Stimulated activated CD8-positive, alpha-beta memory T cell treated with anti-CD3 and anti-CD28 coated beads, Interleukin-12 subunit alpha, Interleukin-12 subunit beta, amount 100 ng/mL, for 24 hours (primary cell): ENCODE data around the gene KCNK10.

Source experiments
- DNase-seq: peaks from one replicate; pipeline ENCODE4 v3.0.0-alpha.2; 2020; ENCODE audit errors: extremely low read depth

The KCNK10 gene, protein sequence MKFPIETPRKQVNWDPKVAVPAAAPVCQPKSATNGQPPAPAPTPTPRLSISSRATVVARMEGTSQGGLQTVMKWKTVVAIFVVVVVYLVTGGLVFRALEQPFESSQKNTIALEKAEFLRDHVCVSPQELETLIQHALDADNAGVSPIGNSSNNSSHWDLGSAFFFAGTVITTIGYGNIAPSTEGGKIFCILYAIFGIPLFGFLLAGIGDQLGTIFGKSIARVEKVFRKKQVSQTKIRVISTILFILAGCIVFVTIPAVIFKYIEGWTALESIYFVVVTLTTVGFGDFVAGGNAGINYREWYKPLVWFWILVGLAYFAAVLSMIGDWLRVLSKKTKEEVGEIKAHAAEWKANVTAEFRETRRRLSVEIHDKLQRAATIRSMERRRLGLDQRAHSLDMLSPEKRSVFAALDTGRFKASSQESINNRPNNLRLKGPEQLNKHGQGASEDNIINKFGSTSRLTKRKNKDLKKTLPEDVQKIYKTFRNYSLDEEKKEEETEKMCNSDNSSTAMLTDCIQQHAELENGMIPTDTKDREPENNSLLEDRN

DNA sequence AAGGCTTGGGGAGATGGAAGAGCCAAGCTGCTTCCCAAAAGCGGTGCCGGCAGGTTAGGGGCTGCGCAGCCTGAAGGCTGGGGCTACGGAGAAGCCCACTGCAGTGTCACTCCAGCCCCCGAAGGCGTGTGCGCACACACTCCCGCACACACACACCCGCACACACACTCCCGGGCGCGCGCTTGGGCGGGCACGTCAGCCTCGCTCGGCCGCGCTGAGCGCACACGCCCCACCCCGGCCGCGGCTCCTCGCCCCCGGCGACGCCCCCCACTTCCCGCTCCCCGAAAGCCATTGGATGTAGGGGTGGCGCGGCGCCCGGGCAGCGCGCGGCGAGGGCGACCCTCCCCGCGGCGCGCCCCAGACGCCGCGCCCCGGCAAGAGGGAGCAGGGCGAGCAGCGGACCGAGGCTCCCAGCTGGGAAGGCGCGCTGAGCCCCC is at the start of gene KCNK10:
Gene KCNK10, minus strand, starts transcription at position 184 of the 437 bp plus-strand sequence. CDS start 471 bp downstream, outside the sequence.
- DNase-seq, result no peak

DNA sequence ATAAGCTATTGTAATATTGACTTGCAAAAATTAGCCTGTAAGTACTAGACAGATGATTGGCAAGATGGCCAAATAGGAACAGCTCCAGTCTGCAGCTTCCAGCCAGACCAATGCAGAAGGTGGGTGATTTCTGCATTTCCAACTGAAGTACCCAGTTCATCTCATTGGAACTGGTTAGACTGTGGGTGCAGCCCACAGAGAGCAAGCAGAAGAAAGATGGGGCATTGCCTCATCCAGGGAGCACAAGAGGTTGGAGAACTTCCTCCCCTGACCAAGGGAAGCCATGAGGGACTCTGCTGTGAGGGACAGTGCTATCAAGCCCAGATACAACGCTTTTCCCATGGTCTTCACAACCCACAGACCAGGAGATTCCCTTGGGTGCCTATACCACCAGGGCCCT is 46.4 kb upstream of the KCNK10 start:
- no peak for DNase-seq

DNA sequence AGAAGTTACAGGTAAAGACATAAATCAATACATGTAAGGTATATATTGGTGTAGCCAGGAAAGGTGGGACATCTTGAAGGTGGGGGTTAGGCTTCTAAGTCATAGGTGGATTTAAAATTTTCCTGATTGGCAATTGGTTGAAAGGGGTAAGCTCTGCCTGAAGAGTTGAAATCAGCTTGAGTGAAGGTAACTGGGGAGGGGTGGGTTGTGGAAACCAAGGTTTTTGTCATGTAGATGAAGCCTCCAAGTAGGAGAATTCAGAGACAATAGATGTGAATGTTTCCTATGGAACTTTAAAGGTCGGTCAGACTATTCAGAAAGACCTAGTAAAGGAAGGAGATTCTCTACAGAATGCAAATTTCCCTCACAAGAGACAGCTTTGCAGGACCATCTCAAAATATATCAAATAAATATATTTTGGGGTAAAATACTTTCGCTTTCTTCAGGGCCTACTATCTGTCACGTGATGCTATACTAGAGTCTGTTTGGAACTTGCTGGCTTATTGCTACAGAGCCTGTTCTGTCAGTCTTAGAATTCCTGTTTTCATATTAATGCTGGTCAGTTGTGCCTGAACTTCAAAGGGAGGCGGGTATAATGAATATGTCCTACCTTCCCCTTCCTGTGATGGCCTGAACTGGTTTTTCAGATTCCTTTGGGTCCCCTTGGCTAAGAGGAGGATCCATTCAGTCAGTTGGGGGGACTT is 41.8 kb upstream of the KCNK10 start:
- no peak for DNase-seq

DNA sequence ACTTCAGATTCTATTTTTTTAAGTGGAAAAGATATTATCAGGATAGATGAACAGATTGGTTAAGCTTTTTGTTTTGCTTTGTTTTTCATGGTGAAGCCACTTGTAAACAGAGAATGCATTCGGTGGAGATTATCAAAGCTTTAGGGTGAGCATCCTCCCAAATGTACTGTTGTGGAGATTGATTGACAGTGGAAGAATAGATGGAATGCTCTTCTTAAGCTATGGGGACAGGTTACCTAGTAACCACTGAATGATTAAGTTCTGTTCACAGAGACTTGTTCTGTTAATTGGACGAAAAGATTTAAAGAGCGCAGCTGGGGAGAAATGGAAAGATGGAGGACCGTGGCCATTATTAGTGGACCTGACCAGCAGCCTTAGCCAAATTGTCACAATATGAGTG is 40.6 kb upstream of the KCNK10 start:
- no peak for DNase-seq

DNA sequence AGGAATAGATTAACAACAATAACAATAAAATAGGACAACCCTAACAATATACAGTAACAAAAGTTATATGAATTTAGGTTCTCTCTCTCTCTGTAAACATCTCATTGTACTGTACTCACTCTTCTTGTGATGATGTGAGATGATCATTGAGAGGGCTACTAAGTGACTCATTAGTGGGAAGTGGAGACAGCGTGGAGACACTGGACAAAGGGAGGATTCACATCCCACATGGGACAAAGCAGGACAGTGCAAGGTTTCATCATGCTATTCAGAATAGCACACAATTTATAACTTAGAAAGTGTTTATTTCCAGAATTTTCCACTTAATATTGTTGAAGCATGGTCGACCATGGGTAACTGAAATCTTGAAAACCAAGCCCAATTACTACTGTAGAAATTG is 36.4 kb upstream of the KCNK10 start:
- DNase-seq, result no peak

DNA sequence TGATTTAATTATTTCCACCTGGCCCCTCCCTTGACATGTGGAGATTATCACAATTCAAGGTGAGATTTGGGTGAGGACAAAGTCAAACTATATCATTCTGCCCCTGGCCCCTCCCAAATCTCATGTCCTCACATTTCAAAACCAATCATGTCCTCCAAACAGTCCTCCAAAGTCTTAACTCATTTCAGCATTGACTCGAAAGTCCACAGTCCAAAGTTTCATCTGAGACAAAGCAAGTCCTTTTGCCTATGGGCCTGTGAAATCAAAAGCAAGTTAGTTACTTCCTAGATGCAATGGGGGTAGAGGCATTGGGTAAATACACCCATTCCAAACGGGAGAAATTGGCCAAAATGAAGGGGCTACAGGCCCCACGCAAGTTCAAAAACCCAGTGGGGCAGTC is 31.3 kb upstream of the KCNK10 start:
- DNase-seq, result no peak

DNA sequence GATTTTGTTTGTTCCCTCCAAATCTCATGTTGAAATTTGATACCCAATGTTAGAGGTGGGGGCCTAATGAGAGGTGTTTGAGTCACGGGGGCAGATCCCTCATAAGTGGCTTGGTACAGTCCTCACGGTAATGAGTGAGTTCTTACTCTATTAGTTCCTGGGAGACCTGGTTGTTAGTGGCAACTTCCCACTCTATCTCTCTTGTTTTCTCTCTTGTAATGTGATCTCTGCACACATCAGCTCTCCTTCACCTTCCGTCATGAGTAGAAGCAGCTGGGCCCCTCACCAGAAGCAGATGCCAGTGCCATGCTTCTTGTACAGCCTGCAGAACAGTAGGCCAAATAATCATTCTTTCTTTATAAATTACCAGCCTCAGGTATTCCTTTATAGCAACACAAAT is 29.6 kb upstream of the KCNK10 start:
- DNase-seq, result no peak

DNA sequence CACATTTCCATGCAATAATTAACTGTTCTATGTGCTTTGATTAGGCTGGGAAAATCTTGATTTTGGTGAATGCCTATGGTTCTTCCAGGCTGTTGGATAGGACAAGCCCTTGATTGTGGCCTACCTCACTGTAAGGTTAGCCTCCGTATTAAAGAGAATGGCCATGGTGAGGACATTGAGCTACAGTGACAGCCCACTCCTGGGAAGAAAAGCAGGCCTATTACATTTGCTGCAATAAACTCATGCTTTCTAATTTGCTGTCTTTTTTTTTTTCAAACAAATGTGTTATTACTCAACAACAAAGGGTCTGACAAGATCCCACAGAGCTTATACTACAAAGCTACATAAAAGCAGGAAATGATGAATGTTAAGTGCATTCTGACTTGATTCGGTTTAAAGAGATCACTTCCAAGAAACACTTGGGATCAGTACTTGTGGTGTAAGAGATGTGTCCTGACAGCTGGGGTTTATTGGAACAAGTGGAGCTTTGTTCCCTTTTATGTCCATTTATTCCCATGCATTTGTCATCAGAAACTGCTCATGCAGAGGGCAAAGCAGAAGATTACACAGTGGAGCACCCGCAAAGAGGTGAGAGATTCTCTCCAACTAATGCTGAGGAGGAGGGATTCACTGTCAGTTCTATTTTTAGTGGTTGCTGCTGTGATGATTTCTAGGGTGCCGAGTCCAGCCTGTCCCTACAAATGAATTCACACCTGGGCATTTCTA is 29.1 kb upstream of the KCNK10 start:
- no peak for DNase-seq

DNA sequence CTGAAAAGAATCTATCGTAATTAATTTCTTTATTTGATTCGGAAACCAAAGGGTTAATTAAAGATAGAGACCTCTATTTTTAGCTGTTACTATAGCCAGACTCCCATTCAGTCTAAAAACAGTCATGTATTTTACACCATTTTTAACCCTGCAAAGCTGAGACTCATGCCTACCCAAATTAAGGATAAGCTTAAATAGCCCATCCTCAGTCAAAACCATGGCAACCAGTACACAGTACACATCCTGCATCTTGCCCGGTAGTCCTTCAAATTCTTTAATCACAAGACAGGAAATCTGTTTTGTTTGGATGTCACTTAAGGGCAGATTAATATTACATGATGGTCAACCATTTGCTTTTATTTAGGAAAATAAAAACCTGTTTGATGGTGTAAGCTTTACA is 25.5 kb upstream of the KCNK10 start:
- DNase-seq, result no peak

DNA sequence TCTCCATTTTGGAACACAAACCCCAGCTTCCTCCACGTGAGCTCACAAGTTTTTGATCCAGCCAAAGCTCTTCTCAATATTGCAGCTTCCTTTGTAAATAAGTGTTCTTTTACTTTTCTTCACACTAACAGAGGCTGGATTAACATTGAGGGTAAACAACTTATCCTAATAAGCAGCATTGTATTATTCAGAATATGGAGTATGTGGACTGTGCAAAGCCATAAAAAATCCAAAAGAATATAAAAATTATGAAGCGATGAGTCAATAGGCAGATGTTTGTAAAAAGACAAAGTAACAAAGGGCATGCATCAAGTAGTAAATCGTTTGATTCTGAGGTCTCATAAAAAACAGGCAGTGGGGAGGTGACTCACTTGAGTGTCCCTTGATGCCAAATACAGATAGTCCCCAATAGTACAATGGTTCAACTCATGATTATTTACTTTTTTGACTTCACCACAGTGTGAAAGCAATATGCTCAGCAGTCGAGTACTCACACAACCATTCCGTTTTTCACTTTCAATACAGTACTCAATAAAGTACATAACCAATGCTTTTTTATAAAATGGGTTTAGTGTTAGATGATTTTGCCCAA is 23.1 kb upstream of the KCNK10 start:
- DNase-seq, result no peak

DNA sequence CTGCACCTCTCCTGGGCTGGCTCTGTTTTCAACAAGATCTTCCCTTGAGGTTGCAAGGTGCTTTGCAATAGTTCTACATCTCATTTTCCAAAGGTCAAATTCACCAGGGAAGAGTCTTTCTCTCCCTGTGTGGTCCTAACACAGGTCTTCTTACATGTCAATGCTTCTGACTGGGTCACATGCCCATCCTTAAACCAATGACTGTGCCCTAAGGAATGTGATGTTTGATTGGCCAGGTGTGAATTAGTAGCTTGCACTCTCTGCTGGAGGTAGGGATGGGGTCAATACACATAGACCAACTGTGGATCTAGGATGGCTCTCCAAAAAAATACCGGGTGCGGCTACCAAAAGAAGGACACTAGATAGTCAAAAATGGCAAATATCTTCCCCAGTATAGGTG is 19.9 kb upstream of the KCNK10 start:
- DNase-seq, result no peak

DNA sequence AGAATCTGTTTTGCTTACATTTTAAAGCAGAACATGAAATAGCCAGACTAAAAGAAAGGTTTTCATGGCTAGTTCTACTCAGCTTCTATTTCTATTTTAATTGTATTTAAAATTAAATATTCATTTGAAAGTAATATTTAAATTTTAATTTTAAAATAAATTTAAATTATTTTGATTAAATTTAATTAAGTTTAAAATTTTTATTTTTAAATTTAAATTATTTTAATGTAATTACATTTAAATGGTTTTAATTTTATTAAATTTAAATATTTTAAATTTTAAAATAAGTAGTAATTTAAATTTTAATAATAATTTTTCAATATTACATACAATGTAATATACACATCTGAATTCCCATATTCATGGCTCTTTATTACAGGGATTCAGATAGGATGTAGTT is 17.3 kb upstream of the KCNK10 start:
- no peak for DNase-seq

DNA sequence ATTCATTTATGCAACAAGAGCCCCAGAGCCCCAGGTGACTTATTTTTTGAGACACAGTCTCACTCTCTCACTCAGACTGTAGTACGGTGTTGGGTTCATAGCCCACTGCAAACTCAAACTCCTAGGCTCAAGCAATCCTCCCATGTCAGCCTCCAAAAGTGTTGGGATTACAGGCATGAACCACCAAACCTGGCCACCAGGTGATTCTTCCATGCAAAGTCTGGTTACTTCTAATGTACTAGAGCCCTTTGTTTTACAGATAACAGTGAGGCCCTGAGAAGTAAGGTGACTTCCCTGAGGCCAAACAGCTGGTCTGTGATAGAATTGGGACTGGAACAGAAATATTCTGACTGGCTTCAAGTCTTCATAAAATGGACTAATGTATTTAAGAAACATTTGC is 10.0 kb upstream of the KCNK10 start:
- DNase-seq, result no peak

DNA sequence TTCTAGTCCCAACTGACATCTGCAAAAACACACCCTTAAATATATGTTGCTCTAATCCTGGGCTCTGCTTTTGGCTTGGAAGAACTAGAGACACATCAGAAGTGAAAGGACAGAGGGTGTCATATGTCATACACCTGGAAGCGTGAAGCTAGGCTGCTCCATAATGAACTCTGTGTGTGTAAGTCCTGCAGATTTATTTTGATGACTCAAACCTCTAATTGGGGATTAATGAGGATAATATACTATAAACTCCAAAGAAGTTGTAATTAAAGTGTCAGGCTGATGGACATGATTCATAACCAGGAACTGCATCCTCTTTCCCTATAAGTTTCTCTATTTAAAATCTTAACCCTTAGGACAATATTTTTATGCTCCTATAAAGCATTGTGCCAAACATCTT is 4.4 kb upstream of the KCNK10 start:
- no peak for DNase-seq

DNA sequence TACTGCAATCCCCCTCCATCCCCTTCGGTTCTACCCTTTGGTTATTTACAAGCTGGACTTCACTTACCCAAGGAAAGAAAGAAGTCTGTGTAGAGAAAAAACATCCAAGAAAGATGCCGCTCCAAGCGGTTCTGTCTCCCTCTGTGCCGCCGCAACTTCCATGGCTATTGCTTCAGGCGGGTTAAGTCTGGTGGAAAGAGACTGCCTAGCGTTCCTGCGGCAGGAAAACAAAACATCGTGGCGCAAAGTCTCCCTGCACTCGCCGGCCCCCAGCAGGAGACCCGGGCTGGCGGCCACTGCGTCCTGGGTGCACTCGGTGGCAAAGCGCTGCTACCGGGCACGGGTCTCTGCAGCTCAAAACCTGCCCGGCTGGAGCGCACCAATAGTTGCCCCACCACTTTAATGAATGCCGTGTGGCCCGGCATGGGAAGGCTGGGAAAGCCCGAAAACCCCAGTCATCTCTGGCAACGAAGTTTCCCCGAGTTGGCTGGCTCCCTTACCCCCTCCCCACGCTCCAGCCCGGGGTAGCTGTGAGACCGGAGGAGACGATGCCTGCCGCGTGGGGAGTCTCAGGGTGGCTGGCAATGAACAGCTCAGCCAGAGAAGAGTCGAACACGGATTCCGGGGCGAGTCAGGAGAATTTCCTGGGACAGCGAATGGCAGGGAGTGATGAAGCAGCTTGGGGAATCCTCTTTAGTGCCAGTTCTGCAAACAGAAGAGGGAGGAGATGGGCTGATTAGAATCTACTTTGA is 3.5 kb upstream of the KCNK10 start:
- DNase-seq, result no peak

DNA sequence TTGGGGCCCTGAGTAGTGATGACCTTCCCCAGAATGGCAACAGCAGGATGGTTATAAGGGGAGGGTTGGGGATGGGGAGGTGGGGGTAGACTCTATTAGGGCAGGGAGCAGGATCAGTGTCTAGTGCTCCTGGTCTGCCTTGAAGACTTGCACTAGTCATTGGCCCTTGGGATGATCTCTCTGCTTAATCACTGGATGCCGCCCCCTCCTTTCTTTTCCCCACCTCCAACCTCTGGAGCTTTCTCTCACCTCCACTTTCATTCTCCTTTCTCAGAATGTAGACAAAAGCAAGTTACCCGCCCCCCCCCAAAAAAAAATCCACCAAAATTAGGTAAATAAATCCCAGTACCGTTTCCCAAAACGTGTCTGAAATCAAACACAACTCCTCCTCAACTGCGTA is 2.8 kb upstream of the KCNK10 start:
- DNase-seq, result no peak

DNA sequence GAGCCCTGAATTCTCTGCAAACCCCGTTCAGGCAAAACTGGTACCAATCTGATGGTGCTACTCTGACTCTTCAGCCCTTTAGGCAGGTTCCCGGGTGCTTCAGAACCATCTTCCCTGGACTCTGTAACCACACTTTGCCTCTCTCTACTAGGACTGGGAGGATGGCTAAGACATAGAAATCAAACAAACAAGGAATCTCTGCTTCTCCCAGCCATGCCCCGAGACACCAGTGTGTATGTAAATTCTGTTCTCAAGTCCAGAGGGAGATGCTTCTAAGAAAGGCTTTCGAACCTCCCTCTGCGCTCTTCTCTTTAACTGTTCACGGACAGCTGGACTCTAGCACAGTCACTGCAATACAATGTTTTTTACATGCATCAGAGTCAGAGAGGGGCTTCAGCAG is 1.9 kb upstream of the KCNK10 start:
- no peak for DNase-seq

DNA sequence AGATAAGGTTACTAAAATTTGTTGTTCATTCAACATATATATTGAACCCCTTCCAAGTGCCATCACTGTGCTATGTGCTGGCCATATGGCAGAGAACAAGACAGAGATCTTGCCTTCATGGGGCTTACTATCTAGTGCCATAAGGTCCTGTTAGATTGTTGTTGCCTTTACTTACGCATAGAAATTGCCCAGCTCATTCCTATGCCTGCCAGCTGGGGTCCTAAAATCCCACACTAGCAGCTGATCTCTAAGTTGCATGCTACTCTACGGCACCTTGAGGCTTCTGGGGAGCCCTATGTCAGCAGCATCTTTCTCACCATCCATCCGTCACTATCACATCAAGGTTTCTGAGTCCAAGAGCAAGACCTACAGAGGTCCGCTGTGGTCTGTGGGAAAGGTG is 1.4 kb upstream of the KCNK10 start:
- DNase-seq, result no peak

DNA sequence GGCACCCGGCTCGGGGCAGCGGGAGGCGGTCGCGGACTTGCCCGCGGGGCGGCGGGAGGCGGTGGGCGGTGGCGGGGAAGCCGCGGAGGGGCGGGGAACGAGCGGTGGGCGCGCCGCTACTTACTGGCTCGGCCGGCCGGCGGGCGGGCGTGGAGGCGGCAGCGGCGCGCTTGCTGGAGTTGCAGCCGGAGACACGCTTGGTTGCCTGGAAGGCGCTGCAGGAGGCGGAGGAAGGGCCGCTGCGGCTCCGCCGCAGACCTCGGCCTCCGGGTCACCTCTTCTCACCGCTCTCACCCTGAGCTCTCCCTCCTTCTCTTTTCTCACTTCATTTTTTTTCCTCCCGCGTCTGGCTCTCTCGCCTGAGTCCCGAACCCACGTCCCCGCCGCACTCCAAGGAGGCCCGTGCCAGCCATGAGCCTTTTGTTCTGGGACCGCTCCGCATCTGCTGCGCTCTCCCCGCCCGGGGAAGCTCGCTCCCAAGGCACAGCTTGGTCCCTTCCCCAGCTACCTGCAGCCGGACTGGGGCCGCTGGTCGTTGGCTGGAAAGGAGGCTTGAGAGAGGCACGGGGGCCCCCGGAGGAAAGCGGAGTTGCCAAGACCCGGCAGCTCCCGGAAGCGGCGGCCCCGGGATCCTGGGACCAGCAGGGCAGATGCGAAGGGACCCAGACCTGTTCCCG is 592 bp upstream of the KCNK10 start:
- DNase-seq, result no peak

DNA sequence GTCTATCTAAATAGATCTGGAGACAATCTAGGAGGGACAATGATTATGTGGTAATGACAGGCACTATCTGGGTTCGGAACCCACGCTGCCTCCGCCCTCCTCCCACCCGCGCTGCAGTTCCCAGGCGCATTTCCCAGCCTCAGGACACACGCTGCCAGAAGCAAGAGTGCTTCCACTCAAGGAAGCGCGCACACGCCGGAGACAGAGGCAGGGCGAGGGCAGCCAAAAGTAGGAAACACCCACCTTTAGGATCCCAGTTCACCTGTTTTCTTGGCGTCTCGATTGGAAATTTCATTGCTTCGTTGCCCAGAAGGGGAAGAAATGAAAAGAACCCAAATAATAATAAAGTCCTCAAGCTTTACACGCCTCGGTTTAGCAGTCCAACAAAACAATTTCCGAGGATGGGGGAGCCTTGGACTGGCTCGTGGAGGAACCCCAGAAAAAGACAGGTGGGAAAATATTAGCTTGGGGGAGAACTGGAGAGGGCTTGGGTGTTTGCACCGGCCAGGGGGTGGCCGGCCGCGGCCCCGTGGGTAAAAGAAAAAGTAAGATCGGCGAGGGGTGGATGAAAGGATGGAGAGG is 474 bp downstream of the KCNK10 start:
- no peak for DNase-seq
